ENCODE data around the gene FIZ1. TPM values are rescaled to one million over a fixed set of nuclear protein-coding genes. Genes with fewer than 3 reads are reported as not detected.

The FIZ1 gene
- total RNA-seq, 2 donors from 2014 or later: 14.8 to 16.4 TPM

DNA sequence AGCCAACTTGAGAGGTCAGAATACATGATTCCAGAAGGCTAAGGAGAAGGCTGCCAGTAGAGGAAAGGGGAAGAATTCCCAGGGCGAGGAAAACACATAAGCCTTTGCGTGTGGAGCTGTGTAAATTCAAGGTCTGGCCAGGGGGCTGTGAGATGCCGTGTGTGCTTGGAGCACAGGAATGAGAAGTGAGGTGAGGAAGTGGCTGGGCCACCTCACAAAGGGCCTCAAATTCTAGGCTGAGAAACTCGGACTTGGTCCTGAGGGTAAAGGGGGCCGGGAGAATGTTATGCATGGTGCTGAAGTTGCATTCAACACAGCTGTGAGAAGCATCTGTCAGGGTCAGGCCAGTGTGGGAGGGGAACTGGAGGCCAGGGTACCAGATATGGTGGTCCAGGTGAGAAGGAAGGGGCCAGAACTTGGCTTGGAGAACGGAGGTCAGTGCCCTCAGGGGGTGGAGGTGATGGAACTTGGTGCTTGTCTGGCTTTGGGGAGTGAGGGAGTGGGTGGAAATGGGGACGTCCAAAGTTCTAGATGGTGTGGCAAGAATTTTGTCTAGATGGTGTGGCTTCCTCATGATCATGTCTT, 36.6 kb upstream of the FIZ1 start:
- WGBS: 59% methylated on average over 7 of the region's 7 CpGs

DNA sequence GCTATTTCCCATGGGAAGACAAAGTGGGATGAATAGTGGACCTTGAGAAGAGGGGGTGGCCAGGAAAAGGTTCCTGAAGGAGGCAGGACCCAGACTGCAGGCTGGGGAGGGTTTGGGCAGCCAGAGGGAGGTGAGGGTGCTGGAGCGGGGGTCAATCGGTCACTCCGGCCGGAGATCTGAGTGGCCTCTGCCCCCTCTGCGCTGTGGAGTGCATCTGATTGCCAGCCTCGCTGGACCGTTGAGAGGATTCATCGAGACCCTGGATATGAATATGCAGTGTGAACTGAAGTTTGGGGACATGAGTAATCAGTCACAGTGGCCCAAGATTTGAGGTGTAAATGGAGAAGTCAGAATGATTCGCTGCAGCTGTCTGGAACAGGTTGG, 36.0 kb upstream of the FIZ1 start:
- Histone ChIP-seq H3K4me3 (peak overlapping the region; percentile 94 to 99), H3K27me3 (replicated peaks; ENCODE audit: insufficient read depth) (no peaks in the 10 kb centered on the region), H3K36me3 (no peaks in the 10 kb centered on the region), H3K4me1 (replicated peaks) (peaks cover 18% of the 10 kb centered on the region), H3K9me3 (no peaks in the 10 kb centered on the region), H3K27ac (peak overlapping the region; percentile 93 to 96)
- TF ChIP-seq POLR2AphosphoS5 (IDR thresholded peaks at IDR 0.05) (no peak), POLR2A (IDR thresholded peaks at IDR 0.05) (no peak)
- TF ChIP-seq, protein P1, sequence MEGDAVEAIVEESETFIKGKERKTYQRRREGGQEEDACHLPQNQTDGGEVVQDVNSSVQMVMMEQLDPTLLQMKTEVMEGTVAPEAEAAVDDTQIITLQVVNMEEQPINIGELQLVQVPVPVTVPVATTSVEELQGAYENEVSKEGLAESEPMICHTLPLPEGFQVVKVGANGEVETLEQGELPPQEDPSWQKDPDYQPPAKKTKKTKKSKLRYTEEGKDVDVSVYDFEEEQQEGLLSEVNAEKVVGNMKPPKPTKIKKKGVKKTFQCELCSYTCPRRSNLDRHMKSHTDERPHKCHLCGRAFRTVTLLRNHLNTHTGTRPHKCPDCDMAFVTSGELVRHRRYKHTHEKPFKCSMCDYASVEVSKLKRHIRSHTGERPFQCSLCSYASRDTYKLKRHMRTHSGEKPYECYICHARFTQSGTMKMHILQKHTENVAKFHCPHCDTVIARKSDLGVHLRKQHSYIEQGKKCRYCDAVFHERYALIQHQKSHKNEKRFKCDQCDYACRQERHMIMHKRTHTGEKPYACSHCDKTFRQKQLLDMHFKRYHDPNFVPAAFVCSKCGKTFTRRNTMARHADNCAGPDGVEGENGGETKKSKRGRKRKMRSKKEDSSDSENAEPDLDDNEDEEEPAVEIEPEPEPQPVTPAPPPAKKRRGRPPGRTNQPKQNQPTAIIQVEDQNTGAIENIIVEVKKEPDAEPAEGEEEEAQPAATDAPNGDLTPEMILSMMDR (IDR thresholded peaks at IDR 0.05): no peak
- intact Hi-C loops (cut with DNase I): no loop called here
- 4% methylated on average over 9 of the region's 9 CpGs for WGBS
- no peak for DNase-seq (ENCODE audit: low spot score)

More for the DNA sequence above, 36.6 kb upstream of the FIZ1 start:
- H3K36me3 ChIP-seq: no peaks in the 10 kb centered on the region
- H3K9me3 ChIP-seq: no peaks in the 10 kb centered on the region
- no peaks in the 10 kb centered on the region for H3K27me3 ChIP-seq (replicated peaks; ENCODE audit: insufficient read depth)
- intact Hi-C loops (cut with DNase I): no loop called here
- peaks cover 21% of the 10 kb centered on the region for H3K4me1 ChIP-seq (replicated peaks)
- TF ChIP-seq, protein P1 (IDR thresholded peaks at IDR 0.05): no peak
- TF ChIP-seq POLR2A (IDR thresholded peaks at IDR 0.05) (no peak), POLR2AphosphoS5 (IDR thresholded peaks at IDR 0.05) (no peak)
- peak overlapping the region; percentile 94 to 99 for H3K4me3 ChIP-seq
- no peak for DNase-seq (ENCODE audit: low spot score)
- peak overlapping the region; percentile 93 to 96 for H3K27ac ChIP-seq

DNA sequence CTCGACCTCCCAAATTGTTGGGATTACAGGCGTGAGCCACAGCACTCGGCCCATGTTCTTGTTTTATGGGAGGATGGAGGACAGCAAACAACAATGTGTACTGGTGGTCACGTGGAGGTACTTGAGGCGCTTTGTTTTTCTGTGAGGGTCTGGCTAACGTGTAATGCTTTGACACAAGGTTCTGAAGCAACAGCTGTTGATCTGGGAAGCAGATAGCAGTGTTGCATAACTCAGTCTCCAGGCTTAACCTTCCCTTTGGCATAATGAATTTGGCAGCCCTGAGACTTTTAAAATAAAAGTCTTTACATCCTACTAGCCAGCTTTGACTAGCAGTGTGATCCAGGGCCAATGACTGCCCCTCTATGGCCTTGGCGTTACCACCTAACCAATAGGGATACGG, 34.5 kb upstream of the FIZ1 start:
- Histone ChIP-seq H3K36me3 (no peaks in the 10 kb centered on the region), H3K4me1 (replicated peaks) (peaks cover 12% of the 10 kb centered on the region), H3K9me3 (no peaks in the 10 kb centered on the region), H3K27ac (peak overlapping the region in 1 of 2 donors; percentile 93), H3K4me3 (no peak overlapping the region), H3K27me3 (replicated peaks; ENCODE audit: insufficient read depth) (no peaks in the 10 kb centered on the region)
- intact Hi-C loops (cut with DNase I): loop anchor here (2.0 kb wide), 1 partner anchor 117 kb away; no protein-coding TSS in a partner anchor
- DNase-seq (ENCODE audit: low spot score): no peak
- 67% methylated on average over 8 of the region's 8 CpGs for WGBS
- no peak for TF ChIP-seq POLR2AphosphoS5 (IDR thresholded peaks at IDR 0.05)
- TF ChIP-seq POLR2A (IDR thresholded peaks at IDR 0.05): no peak
- TF ChIP-seq, protein P1 (IDR thresholded peaks at IDR 0.05): no peak

DNA sequence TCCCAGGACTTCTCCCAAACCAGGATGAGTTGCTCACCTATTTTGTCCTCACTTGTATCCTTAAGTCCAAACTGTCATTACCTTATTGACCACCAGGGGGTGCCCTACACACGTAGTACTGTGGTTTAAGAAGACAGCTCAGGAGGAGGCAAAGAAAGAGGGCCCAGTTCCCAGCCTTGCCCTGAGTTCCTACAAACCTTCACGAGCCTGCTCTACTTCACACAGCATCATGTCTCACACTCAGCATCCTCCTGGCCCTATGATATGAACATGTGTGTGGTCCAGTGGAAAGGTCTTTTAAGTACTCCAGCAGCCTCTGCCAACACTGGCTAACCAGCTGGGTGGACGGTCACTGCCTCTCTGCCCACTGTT, 33.1 kb upstream of the FIZ1 start:
- no peak for TF ChIP-seq POLR2A (IDR thresholded peaks at IDR 0.05)
- peak; percentile 73 for TF ChIP-seq POLR2AphosphoS5 (IDR thresholded peaks at IDR 0.05)
- TF ChIP-seq, protein P1 (IDR thresholded peaks at IDR 0.05): peak; percentile 79 to 91 (median 89)
- peak overlapping the region in 1 of 2 donors; percentile 52 for H3K27ac ChIP-seq
- intact Hi-C loops (cut with DNase I): loop anchor here (2.0 kb wide), 1 partner anchor 116 kb away; no protein-coding TSS in a partner anchor
- H3K36me3 ChIP-seq: no peaks in the 10 kb centered on the region
- H3K27me3 ChIP-seq (replicated peaks; ENCODE audit: insufficient read depth): no peaks in the 10 kb centered on the region
- DNase-seq (ENCODE audit: low spot score): peak; percentile 93
- H3K4me1 ChIP-seq (replicated peaks): peaks cover 12% of the 10 kb centered on the region
- no peaks in the 10 kb centered on the region for H3K9me3 ChIP-seq
- WGBS: 25% methylated on average over 3 of the region's 3 CpGs
- H3K4me3 ChIP-seq: no peak overlapping the region

DNA sequence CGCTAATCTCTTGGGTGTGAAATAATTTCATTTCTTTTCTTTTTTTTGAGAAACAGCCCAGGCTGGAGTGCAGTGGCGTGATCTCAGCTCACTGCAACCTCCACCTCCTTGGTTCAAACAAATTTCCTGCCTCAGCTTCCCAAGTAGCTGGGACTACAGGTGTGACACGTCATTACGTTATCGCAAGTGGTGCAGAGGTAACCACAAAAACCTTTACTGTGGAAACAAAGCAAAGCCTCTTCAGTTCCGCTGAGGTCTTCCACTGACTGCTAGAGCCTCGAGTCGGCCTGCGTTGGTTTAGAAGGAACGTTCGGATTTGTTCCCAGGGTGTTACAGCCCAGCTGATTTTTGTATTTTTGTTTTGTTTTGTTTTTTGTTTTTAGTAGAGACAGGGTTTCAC, 27.0 kb upstream of the FIZ1 start:
- DNase-seq (ENCODE audit: low spot score): no peak
- Histone ChIP-seq H3K9me3 (no peaks in the 10 kb centered on the region), H3K27me3 (replicated peaks; ENCODE audit: insufficient read depth) (no peaks in the 10 kb centered on the region), H3K27ac (no peak overlapping the region), H3K4me1 (replicated peaks) (no peaks in the 10 kb centered on the region), H3K36me3 (no peaks in the 10 kb centered on the region), H3K4me3 (no peak overlapping the region)
- intact Hi-C loops (cut with DNase I): no loop called here
- 88% methylated on average over 11 of the region's 11 CpGs for WGBS
- TF ChIP-seq, protein P1 (IDR thresholded peaks at IDR 0.05): no peak
